Tibial nerve (tissue), 4 donors: ENCODE data around the gene KRTAP10-3.

Experiments used
- CTCF ChIP-seq, 5 experiments: fragments of 200-600 bp in 3 of 5; fragments of 450-650 bp in 2 of 5; sonication (generic) in 3 of 5; IDR thresholded peaks; one replicate each; pipeline ENCODE4 v1.5.1; 2016 to 2019; ENCODE audit warnings: antibody characterized with exemption in 5 of 5, mild to moderate bottlenecking in 3 of 5, moderate library complexity in 2 of 5
- EP300 ChIP-seq, 2 donors: sonication (generic); formaldehyde crosslinking; IDR thresholded peaks; one replicate each; pipeline ENCODE4 v1.6.1; 2017; ENCODE audit warnings: antibody characterized with exemption in 2 of 2, mild to moderate bottlenecking in 1 of 2
- POLR2A ChIP-seq, 2 donors: fragments of 450-650 bp; IDR thresholded peaks; one replicate each; pipeline ENCODE4 v1.6.1; 2017; ENCODE audit warnings: antibody characterized with exemption in 2 of 2, mild to moderate bottlenecking in 2 of 2, moderate library complexity in 2 of 2

GRCh38 chr21:44589094-44589493 is 30.5 kb upstream of the KRTAP10-3 start:
- TF ChIP-seq POLR2A (IDR thresholded peaks at IDR 0.05) (no peak), CTCF (IDR thresholded peaks at IDR 0.05) (no peak), EP300 (IDR thresholded peaks at IDR 0.05) (no peak)
